ENCODE measurements around the gene IL1R1.
A peak's percentile ranks its signal among the peaks of the same experiment; 100 is the strongest.

IL1R1 gene

GRCh38 chr2:102142829-102143449 lies 393 bp downstream of the IL1R1 start:
- peak overlapping the region; percentile 81 for H3K4me3 Mint-ChIP-seq
- H3K27ac Mint-ChIP-seq: no peak overlapping the region
- TF ChIP-seq CTCF (IDR thresholded peaks at IDR 0.05): no peak
- peaks cover 27% of the 10 kb centered on the region for H3K4me1 Mint-ChIP-seq
- H3K36me3 Mint-ChIP-seq (ENCODE audit: low read depth): peaks cover 31% of the 10 kb centered on the region
- H3K27me3 Mint-ChIP-seq (ENCODE audit: low read depth, poor library complexity): peaks cover 20% of the 10 kb centered on the region
- peaks cover 50% of the 10 kb centered on the region for H3K9me3 Mint-ChIP-seq
- DNase-seq: no peak

- peaks cover 27% of the 10 kb centered on the region for H3K4me1 Mint-ChIP-seq
- peaks cover 20% of the 10 kb centered on the region for H3K27me3 Mint-ChIP-seq (ENCODE audit: low read depth, poor library complexity)
- H3K9me3 Mint-ChIP-seq: peaks cover 56% of the 10 kb centered on the region
- peak overlapping the region; percentile 81 for H3K4me3 Mint-ChIP-seq
- H3K36me3 Mint-ChIP-seq (ENCODE audit: low read depth): peaks cover 37% of the 10 kb centered on the region
- TF ChIP-seq CTCF (IDR thresholded peaks at IDR 0.05): no peak
- no peak for DNase-seq
- no peak overlapping the region for H3K27ac Mint-ChIP-seq
Measured at GRCh38 chr2:102143450-102143985, 972 bp downstream of the IL1R1 start.

GRCh38 chr2:102144128-102144527 lies 1.6 kb downstream of the IL1R1 start:
- peaks cover 27% of the 10 kb centered on the region for H3K4me1 Mint-ChIP-seq
- H3K27me3 Mint-ChIP-seq (ENCODE audit: low read depth, poor library complexity): peaks cover 20% of the 10 kb centered on the region
- no peak for TF ChIP-seq CTCF (IDR thresholded peaks at IDR 0.05)
- no peak for DNase-seq
- no peak overlapping the region for H3K27ac Mint-ChIP-seq
- peaks cover 62% of the 10 kb centered on the region for H3K9me3 Mint-ChIP-seq
- H3K4me3 Mint-ChIP-seq: no peak overlapping the region
- peaks cover 43% of the 10 kb centered on the region for H3K36me3 Mint-ChIP-seq (ENCODE audit: low read depth)

GRCh38 chr2:102145107-102145506 lies 2.6 kb downstream of the IL1R1 start:
- Mint-ChIP-seq H3K4me3 (no peak overlapping the region), H3K9me3 (peaks cover 65% of the 10 kb centered on the region), H3K4me1 (peaks cover 27% of the 10 kb centered on the region), H3K36me3 (ENCODE audit: low read depth) (peaks cover 46% of the 10 kb centered on the region), H3K27me3 (ENCODE audit: low read depth, poor library complexity) (peaks cover 16% of the 10 kb centered on the region), H3K27ac (no peak overlapping the region)
- no peak for DNase-seq
- no peak for TF ChIP-seq CTCF (IDR thresholded peaks at IDR 0.05)

- Mint-ChIP-seq H3K36me3 (ENCODE audit: low read depth) (peaks cover 50% of the 10 kb centered on the region), H3K27ac (no peak overlapping the region), H3K9me3 (peaks cover 70% of the 10 kb centered on the region), H3K4me3 (no peak overlapping the region), H3K4me1 (peaks cover 20% of the 10 kb centered on the region), H3K27me3 (ENCODE audit: low read depth, poor library complexity) (peaks cover 10% of the 10 kb centered on the region)
- no peak for DNase-seq
- no peak for TF ChIP-seq CTCF (IDR thresholded peaks at IDR 0.05)
Measured at GRCh38 chr2:102145934-102146333, 3.4 kb downstream of the IL1R1 start.

- H3K9me3 Mint-ChIP-seq: peaks cover 74% of the 10 kb centered on the region
- peaks cover 15% of the 10 kb centered on the region for H3K4me1 Mint-ChIP-seq
- no peak for TF ChIP-seq CTCF (IDR thresholded peaks at IDR 0.05)
- no peak overlapping the region for H3K27ac Mint-ChIP-seq
- DNase-seq: no peak
- peaks cover 54% of the 10 kb centered on the region for H3K36me3 Mint-ChIP-seq (ENCODE audit: low read depth)
- no peak overlapping the region for H3K4me3 Mint-ChIP-seq
- H3K27me3 Mint-ChIP-seq (ENCODE audit: low read depth, poor library complexity): peaks cover 3% of the 10 kb centered on the region
Measured at GRCh38 chr2:102147935-102148334, 5.4 kb downstream of the IL1R1 start.

Measured in nephron progenitor cell (in vitro differentiated cells).